Osteoblast (primary cell): Measurements from ENCODE around the gene GRID2IP. TPM values are rescaled to one million over a fixed set of nuclear protein-coding genes. Genes with fewer than 3 reads are reported as not detected.

ENCODE experiments used
- DNase-seq: peaks from one replicate; pipeline ENCODE4 v3.0.0; 2011; ENCODE audit warnings: low spot score, mixed read lengths; ENCODE audit not compliant: insufficient read length; ENCODE audit errors: missing footprints
- H2AFZ ChIP-seq: 2 replicates; pipeline ENCODE4 v1.6.0; 2011; ENCODE audit warnings: mild to moderate bottlenecking, low read length
- H3K27ac ChIP-seq: 2 replicates; pipeline ENCODE4 v1.5.1; 2011; ENCODE audit warnings: mild to moderate bottlenecking, low read depth, low read length, moderate library complexity
- H3K27me3 ChIP-seq: 2 replicates; pipeline ENCODE4 v1.6.0; 2012; ENCODE audit warnings: mild to moderate bottlenecking, control low read depth, inconsistent platforms, low read length, moderate library complexity; ENCODE audit not compliant: insufficient read depth
- H3K36me3 ChIP-seq: 2 replicates; pipeline ENCODE4 v1.5.1; 2011; ENCODE audit warnings: mild to moderate bottlenecking, low read length, control low read depth, moderate library complexity; ENCODE audit not compliant: insufficient read depth
- H3K4me1 ChIP-seq: 2 replicates; pipeline ENCODE4 v1.5.1; 2011; ENCODE audit warnings: mild to moderate bottlenecking, low read length, control low read depth, moderate library complexity; ENCODE audit not compliant: insufficient read depth
- H3K4me2 ChIP-seq: 2 replicates; pipeline ENCODE4 v1.6.0; 2011; ENCODE audit warnings: mild to moderate bottlenecking, low read length; ENCODE audit not compliant: insufficient read depth
- H3K4me3 ChIP-seq: fragments of 200-600 bp; sonication (generic); 3 replicates; pipeline ENCODE4 v1.5.1; 2012; ENCODE audit warnings: mild to moderate bottlenecking, low read length, inconsistent platforms; ENCODE audit not compliant: insufficient read depth
- H3K79me2 ChIP-seq: 2 replicates; pipeline ENCODE4 v1.6.0; 2012; ENCODE audit warnings: mild to moderate bottlenecking, low read length, control low read depth, inconsistent platforms; ENCODE audit not compliant: insufficient read depth
- H3K9me3 ChIP-seq: 2 replicates; pipeline ENCODE4 v1.5.1; 2011; ENCODE audit warnings: low read depth, low read length, control low read depth
- H4K20me1 ChIP-seq: 2 replicates; pipeline ENCODE4 v1.6.0; 2012; ENCODE audit warnings: mild to moderate bottlenecking, low read length, control low read depth; ENCODE audit not compliant: insufficient read depth
- total RNA-seq: library from RNA; depleted of rRNA; stranded (reverse); fragments of >200 nt; gene quantifications from 2 replicates; pipeline ENCODE4 v1.2.3, GENCODE V29; 2012
- TF ChIP-seq, protein P1 (sequence below): IDR thresholded peaks from 2 replicates; pipeline ENCODE4 v1.5.1; 2011; ENCODE audit warnings: mild to moderate bottlenecking, low read depth, low read length, moderate library complexity; ENCODE audit errors: extremely low read depth

GRID2IP gene
- under 0.01 TPM in 1 of 2 replicates, not detected in the other for total RNA-seq

- Histone ChIP-seq H3K4me2 (no peak within 1 kb of the TSS), H3K36me3 (no peaks in the 10 kb centered on the region), H3K4me3 (no peak within 1 kb of the TSS), H2AFZ (no peak within 1 kb of the TSS), H3K27me3 (no peaks in the 10 kb centered on the region), H3K9me3 (no peaks in the 10 kb centered on the region), H4K20me1 (no peaks in the 10 kb centered on the region), H3K79me2 (no peaks in the 10 kb centered on the region), H3K4me1 (no peaks in the 10 kb centered on the region), H3K27ac (no peak within 1 kb of the TSS)
- peak; percentile 74 for DNase-seq
- TF ChIP-seq, protein P1, sequence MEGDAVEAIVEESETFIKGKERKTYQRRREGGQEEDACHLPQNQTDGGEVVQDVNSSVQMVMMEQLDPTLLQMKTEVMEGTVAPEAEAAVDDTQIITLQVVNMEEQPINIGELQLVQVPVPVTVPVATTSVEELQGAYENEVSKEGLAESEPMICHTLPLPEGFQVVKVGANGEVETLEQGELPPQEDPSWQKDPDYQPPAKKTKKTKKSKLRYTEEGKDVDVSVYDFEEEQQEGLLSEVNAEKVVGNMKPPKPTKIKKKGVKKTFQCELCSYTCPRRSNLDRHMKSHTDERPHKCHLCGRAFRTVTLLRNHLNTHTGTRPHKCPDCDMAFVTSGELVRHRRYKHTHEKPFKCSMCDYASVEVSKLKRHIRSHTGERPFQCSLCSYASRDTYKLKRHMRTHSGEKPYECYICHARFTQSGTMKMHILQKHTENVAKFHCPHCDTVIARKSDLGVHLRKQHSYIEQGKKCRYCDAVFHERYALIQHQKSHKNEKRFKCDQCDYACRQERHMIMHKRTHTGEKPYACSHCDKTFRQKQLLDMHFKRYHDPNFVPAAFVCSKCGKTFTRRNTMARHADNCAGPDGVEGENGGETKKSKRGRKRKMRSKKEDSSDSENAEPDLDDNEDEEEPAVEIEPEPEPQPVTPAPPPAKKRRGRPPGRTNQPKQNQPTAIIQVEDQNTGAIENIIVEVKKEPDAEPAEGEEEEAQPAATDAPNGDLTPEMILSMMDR: no peak
Observed at GRCh38 chr7:6551016-6551511, at the start of gene GRID2IP. Gene GRID2IP, minus strand, starts transcription at chr7:6551461. Its CDS starts 25 bp downstream, at chr7:6551436.

DNA sequence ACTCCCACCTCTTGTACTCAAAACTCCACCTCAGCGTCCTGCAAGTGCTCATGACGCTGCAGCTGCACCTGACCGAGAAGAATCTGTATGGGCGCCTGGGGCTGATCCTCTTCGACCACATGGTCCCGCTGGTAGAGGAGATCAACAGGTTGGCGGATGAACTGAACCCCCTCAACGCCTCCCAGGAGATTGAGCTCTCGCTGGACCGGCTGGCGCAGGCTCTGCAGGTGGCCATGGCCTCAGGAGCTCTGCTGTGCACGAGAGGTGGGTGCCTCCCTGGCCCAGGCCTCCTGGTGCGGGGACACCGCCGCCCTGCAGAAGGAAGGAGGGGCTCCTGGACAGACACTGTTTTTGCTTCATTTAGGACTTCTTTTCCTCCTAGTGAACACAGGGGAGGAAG, 48.8 kb upstream of the GRID2IP start:
- H4K20me1 ChIP-seq: peaks cover 6% of the 10 kb centered on the region
- no peaks in the 10 kb centered on the region for H3K27me3 ChIP-seq
- no peak overlapping the region for H3K27ac ChIP-seq
- H3K9me3 ChIP-seq: no peaks in the 10 kb centered on the region
- no peak overlapping the region for H3K4me3 ChIP-seq
- H3K4me1 ChIP-seq: no peaks in the 10 kb centered on the region
- H3K4me2 ChIP-seq: no peak overlapping the region
- H3K36me3 ChIP-seq: peaks cover 59% of the 10 kb centered on the region
- DNase-seq: no peak
- TF ChIP-seq, protein P1: no peak
- no peak overlapping the region for H2AFZ ChIP-seq
- no peaks in the 10 kb centered on the region for H3K79me2 ChIP-seq

DNA sequence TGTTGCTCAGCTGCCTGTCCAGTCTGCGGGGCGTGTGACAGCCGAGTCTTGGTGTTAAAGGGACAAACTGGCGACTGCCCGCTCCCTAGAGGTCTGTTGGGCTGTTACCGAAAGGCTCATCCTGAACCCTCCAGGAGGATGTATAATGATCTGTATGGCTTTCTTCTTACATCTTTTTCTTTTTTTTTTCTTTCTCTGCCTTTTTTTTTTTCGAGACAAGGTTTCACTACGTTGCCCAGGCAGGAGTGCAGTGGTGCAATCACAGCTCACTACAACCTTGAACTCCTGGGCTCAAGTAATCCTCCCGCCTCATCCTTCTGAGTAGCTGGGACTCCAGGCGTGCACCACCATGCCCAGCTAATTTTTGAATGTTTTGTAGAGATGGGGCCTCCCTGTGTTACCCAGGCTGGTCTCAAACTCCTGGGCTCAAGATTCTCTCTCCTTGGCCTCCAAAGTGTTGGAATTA, 39.4 kb upstream of the GRID2IP start:
- Histone ChIP-seq H2AFZ (peak overlapping the region; percentile 89), H3K4me2 (peak overlapping the region; percentile 93), H3K4me3 (peak overlapping the region; percentile 94), H3K4me1 (peaks cover 5% of the 10 kb centered on the region), H3K36me3 (peaks cover 30% of the 10 kb centered on the region), H3K79me2 (peaks cover 14% of the 10 kb centered on the region), H3K27ac (peak overlapping the region; percentile 32), H4K20me1 (peaks cover 2% of the 10 kb centered on the region), H3K27me3 (no peaks in the 10 kb centered on the region), H3K9me3 (no peaks in the 10 kb centered on the region)
- peak; percentile 90 for DNase-seq
- TF ChIP-seq, protein P1: no peak

- DNase-seq: peak; percentile 99
- H4K20me1 ChIP-seq: no peaks in the 10 kb centered on the region
- H3K36me3 ChIP-seq: peaks cover 26% of the 10 kb centered on the region
- peaks cover 5% of the 10 kb centered on the region for H3K4me1 ChIP-seq
- no peaks in the 10 kb centered on the region for H3K9me3 ChIP-seq
- H2AFZ ChIP-seq: peak within 1 kb of the TSS; percentile 89
- peaks cover 14% of the 10 kb centered on the region for H3K79me2 ChIP-seq
- peak within 1 kb of the TSS; percentile 93 for H3K4me2 ChIP-seq
- H3K27ac ChIP-seq: peak within 1 kb of the TSS; percentile 32
- H3K4me3 ChIP-seq: peak within 1 kb of the TSS; percentile 94
- H3K27me3 ChIP-seq: no peaks in the 10 kb centered on the region
- TF ChIP-seq, protein P1: peak; percentile 49
Observed at GRCh38 chr7:6589829-6590644, 38.8 kb upstream of the GRID2IP start, which contains the start of gene INTS15. Gene INTS15, plus strand, starts transcription at chr7:6590021. Its CDS starts 263 bp downstream, at chr7:6590284.
